GM20000 (cell line): ENCODE measurements around the gene LRRC8E.
A peak's percentile ranks its signal among the peaks of the same experiment; 100 is the strongest.

Experiments used
- DNase-seq: peaks from one replicate; pipeline ENCODE4 v3.0.0; 2012; ENCODE audit warnings: low spot score
- CTCF ChIP-seq: IDR thresholded peaks from 2 replicates; pipeline ENCODE4 v1.5.1; 2012; ENCODE audit warnings: mild to moderate bottlenecking, control low read depth; ENCODE audit errors: extremely low read depth, missing control alignments

Gene LRRC8E

GRCh38 chr19:7904074-7905020 is 16.0 kb downstream of the LRRC8E start:
- no peak for TF ChIP-seq CTCF
- peak; percentile 88 for DNase-seq

- DNase-seq = no peak
- TF ChIP-seq CTCF = no peak
Measured at GRCh38 chr19:7905268-7905667, 17.0 kb downstream of the LRRC8E start.

- no peak for DNase-seq
- no peak for TF ChIP-seq CTCF
Measured at GRCh38 chr19:7905859-7906258, 17.5 kb downstream of the LRRC8E start.

GRCh38 chr19:7907122-7907521 is 18.8 kb downstream of the LRRC8E start:
- DNase-seq = no peak
- no peak for TF ChIP-seq CTCF

DNA sequence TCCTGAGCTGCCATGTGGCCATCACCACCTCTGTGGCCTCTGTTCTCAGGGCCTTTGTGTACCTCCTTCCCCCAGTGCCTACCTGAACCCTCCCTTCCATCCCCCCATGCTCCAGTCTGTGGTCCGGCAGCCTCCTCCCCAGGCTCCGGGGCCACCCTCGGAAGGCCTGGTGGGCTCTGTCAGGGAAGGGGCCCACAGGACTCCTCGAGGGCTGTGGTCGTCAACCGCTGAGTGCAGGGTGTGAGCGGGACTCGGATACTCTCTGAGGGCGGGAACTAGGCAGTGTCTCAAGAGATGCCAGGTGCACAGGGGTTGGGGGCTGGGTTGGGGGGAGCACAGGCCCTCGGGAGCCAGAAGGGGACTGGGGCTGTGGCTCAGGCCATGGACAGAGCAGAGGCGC is 19.2 kb downstream of the LRRC8E start:
- DNase-seq = no peak
- TF ChIP-seq CTCF = no peak

GRCh38 chr19:7908078-7908699 is 19.9 kb downstream of the LRRC8E start:
- no peak for DNase-seq
- TF ChIP-seq CTCF = no peak

- DNase-seq = no peak
- TF ChIP-seq CTCF = no peak
Measured at GRCh38 chr19:7908742-7909461, 20.6 kb downstream of the LRRC8E start.
